CD4-positive, alpha-beta T cell treated with Interleukin-6 at 100 ng/mL for 8 hours (primary cell): ENCODE measurements around the gene FBXL17.

Source experiments
- DNase-seq: peaks from one replicate; pipeline ENCODE4 v3.0.0-alpha.2; 2020; ENCODE audit warnings: mixed read lengths, low spot score

The FBXL17 gene

DNA sequence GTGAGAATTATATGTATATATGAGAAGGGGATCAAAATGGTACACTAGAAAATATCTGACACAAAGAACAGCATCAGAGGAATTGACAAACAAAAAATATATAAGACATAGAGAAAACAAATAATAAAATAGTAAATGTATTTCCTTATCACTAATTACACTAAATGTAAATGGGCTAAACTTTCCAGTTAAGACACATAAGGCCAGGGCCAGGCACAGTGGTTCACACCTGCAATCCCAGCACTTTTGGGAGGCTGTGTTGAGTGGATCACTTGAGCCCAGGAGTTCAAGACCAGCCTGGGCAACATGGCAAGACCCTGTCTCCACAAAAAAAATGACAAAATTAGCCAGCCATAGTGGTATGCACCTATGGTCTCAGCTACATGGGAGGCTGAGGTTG is 8.5 kb downstream of the FBXL17 start:
- DNase-seq: no peak

DNA sequence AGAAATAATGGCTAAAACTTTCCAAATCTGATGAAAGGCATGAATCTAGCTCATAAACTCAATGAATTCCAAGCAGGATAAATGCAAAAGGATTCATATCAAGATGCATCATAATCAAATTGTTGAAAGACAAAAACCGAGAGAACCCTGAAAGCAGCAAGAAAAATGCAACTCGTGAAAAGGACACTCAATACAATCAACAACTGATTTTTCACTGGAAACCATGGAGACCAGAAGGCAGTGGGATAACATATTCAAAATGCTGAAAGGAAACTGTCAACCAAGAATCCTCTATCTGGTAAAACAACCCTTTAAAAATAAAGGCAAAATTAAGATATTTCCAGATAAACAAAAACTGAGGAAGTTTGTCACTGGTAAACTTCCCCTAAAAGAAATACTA is 9.5 kb downstream of the FBXL17 start:
- DNase-seq: no peak

DNA sequence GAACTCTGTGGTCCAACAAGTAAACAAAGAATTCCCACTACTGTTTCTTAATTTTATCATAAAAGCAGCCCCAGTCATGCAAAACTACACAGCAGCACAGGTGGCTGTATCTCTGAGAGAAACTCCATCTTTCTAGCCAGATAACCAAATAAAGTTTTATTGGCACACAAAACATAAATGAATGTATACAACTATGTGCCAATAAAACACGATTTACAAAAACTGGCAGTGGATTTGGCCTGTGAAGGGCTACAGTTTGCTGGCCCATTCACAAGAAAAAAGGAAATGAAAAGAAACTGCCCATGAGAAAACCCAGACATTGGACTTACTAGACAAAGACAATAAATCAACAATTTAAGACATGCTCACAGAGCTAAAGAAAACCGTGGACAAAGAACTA is 10.6 kb downstream of the FBXL17 start:
- DNase-seq: no peak

DNA sequence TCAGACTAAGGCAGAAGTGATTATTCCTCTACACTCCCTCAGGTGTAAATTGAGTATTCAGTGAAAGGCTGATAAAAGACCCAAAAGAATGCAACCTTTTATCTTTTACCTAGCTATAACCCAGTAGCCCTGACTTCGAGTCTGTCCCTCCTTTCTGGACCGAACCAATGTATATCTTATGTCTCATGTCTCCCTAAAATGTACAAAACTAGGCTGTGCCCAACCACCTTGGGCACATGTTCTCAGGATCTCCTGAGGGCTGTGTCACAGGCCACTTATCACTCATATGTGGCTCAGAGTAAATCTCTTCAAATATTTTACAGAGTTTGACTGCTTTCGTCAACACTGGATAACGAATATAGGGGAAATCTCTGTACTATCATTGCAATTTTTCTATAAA is 12.7 kb downstream of the FBXL17 start:
- DNase-seq: no peak

DNA sequence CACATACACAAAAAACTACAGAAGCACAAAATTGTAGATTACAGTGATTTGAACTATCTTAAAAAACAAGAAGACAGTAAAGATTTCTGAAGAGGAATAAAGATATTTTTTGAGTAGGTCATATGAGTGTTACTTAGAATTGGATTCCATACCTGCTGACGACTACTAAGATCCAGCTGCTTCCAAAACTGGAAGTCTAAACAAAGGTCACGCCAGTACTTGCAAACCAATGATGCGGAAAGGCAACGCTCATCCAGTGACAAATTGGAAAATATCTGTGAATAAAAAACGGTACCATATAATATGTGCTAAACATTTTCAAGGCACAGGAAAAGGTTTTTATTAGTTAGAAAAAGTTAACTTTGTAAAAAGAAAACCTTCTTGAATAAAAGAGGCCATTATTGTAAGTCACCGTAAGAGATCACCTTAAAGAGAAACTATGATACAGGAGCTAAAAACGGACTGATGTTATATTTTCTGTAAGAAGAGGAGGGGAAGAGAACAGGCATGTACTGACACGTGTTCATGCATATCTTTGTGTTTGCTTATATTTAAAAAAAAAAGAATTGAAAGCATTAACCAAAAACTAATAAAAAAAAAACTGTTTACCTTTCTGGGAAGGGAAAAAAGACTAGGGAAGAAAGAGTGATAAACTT is 14.1 kb downstream of the FBXL17 start:
- no peak for DNase-seq

DNA sequence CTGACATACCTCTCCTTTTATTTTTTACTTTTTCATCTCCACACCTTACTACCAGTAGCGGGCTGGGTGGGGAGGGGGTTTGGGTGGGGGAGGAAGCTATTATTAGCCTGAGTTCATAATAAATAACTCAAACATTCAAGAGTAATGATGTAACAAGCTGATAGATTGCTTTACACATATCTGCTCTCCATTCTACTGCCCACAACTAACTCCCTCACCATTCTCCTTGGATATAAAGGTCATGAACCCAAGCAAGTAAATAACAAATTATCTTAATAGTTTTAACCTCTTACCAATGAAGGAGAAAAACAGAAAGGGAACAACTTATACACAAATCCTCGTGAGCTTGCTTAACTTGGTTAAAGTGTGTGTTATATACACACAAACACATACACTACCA is 15.4 kb downstream of the FBXL17 start:
- DNase-seq: no peak

DNA sequence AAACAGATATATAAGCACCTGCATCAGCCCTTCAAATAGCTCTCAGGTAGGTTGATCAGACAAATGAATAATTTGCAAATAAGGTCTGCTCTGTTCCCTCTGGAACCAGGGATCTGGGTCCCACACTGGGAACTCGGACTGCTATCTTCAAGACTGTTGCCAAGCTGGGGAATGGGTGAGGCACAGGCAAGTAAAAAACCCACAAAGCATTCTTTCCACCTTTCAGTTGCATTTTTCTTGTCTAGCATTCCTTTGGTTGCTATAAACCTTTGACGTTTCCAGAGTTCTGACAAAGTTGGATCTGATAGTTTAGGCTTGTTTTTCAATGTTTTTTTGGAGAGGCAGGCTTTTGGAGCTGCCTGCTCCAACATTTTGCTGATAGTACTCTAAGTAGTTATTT is 20.1 kb downstream of the FBXL17 start:
- no peak for DNase-seq

DNA sequence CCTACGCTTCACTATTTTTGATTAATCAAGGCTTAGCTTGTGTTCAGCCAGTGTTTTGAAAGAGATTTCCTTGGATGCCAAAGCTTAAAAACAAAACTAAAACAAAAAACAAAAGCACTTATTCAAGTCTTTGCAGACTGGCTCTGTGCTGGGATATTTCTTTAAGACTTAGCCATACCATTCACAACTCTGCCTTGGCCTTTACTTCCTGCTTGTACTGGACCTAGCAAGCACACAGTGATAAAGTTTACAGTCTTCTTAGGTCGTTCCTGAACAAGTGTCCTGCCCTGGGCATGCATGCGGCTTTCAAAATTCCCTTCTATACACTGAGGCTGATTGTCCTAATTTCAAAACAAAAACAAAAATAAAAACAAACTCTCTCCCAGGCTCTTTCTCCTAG is 20.7 kb downstream of the FBXL17 start:
- no peak for DNase-seq

DNA sequence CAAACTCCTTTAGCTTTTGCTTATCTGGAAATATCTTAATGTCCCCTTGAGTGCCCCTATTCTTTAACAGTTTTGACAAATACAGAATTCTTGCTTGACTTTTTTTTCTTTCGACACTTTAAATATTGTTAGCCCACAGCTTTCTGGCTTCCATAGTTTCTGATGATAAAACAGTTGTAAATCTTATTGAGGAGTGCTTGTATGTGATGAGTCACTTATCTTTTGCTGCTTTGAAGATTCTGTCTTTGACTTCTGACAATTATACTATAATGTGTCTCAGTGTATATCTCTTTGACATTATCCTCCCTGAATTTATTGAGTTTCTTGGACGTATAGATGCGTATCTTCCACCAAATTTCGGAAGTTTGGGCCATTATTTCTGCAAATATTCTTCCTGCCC is 21.6 kb downstream of the FBXL17 start:
- DNase-seq: no peak

DNA sequence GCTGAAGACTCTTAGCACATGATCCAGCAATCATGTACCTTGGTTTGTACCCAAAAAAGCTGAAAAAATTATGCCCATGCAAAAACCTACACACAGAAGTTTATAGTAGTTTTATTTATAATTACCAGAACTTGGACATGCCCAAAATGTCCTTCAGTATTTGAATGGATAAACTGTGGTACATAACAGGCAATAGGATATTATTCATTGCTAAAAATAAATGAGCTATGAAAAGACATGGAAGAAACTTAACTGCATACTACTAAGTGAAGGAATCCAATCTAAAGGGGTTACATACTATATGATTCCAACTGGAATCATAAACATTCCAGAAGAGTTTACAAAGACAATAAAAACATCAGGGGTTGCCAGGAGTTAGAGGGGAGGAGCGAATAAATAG is 25.6 kb downstream of the FBXL17 start:
- no peak for DNase-seq

DNA sequence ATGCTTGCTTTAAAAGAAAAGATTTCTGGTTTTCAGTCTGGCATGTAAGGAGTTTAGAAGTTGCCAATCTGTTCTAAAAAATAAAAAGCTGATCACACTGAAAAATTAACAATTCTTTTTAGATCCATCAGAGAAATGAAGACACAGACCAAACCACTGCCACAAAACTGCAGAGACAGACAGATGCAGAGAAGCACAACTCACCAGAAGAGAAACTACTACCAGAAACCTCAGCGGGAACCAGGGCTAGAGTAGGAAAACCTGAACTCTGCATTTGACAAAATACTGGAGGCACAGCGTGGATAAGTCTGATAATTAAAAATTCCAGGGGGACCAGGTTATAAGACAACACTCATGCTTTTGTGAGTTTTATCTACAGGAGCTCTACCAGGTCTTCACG is 28.8 kb downstream of the FBXL17 start:
- no peak for DNase-seq

DNA sequence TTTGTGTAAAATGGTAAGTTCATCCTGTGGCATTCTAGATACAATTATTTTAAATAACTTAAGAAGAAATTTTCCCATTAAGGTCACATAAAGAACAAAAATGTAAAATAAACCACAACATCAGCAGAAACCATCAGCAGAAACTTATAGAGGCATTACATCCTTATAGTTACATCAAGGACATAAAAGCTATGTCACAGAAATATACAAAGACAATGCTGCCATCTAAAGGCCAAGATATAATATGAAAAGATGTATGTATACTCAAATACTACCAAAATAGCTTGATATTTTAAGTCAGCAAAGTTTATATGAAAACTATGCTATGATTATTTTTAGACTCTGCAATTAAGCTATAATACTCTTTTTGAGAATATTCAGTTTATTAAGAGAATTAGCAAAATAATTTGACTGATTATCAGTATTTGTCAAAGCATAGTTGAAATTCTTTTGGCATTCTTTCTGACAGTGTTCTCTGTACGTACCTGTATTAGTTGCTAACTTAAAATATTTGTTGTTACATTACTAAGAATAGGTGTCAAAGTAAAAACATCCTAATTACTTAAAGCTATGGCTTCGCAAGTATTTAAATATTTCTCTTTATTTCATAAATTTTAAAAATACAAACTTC is 36.2 kb downstream of the FBXL17 start:
- DNase-seq: peak; percentile 25

DNA sequence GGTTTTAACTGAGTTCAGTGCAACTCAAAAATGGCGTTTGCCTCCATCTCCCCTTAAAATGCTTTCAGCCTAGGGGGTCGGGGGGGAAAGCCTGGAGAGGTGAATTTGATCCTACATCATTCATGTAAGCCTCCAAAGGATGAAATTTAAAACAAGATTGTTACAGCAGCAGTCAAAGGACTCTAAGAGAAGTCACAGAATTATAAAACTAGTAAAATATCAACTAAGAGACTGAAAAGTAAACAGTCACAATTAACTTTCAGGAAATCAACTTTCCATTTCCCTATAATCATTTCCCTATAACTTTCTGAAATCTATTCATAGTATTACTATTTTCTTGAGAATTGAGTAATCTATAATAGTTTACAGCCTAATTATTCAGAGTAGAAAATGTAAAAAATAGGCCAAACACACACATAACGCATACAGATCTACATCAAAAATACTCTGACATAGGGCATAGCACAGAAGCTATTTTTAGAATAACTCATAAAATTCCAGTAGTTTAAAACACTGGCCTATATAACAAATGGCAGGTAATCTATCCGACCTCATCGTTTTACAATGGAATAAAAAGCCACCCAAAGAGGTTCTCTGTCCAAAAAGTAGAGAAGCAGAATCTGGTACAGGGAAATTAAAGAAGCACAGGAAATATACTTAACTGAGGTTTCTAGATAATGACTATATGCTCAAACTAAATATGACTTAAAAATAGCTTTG is 37.6 kb downstream of the FBXL17 start:
- no peak for DNase-seq

DNA sequence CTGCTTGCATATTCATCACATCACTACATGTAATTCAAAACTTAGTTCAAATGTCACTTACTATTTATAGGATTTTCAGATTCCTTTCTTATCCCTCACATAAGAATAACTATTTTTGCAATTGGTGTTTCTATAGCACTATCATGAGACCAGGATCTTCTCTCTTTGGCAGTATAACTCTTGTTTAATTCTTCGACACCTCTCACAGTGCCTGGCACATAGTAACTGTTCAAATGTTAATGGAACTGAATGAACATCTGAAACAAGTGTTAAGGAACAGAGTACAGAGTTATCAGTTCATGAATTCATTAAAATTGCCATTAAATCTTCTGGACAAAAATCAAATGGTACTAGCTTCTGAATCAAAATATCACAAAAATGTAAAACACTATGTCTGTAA is 40.0 kb downstream of the FBXL17 start:
- no peak for DNase-seq

DNA sequence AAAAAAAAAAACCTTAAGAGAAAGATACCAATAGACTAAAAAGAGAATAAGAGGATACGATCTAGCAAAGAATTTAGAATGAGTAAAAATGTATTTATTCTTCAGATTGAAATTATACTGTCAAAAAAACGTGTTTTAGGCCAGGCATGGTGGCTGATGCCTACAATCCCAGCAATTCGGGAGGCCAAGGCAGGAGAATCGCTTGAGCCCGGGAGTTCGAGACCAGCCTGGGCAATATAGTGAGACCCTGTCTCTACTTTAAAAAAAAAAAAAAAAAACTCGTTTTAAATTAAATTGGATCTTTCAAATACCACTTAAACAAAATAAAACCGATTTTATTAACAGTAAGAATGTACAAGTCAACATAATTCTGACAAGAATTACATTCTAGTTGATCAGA is 41.8 kb downstream of the FBXL17 start:
- DNase-seq: no peak

DNA sequence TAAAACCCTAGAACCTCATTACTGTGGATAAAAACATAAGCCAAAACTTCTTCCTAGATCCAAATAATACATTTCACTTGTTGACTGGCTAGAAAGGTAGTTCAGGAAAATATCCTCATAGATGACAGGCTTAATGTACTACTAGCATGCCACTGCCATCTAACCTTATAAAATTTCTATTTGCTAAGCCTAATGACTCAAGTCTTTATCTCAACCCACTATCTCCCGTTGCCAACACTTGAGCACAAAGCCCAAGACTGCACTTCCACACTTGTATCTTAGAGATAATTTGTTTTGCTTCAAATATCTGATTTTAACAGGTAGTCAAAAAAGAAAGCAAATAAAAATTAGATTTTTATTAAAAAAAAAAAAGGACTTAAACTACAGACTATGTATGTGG is 42.7 kb downstream of the FBXL17 start:
- no peak for DNase-seq

DNA sequence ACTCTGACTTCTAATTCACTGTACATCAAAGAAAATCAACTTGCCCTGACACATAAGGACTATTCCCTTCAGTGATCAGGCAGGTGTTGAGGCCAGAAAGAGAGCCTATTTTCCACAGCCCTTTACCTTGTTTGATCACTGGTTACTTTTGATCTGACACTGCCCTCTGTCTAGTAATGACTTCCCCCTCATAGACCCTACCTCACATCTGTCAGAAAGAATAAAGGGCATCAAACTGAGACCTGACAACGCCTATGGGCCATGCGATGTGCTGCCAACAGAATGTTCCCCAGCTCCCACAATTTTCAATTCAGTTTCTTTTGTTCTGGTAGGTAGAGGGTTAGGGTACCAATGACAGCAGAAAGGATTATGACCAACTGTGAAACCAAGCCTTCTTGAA is 47.7 kb downstream of the FBXL17 start:
- no peak for DNase-seq

DNA sequence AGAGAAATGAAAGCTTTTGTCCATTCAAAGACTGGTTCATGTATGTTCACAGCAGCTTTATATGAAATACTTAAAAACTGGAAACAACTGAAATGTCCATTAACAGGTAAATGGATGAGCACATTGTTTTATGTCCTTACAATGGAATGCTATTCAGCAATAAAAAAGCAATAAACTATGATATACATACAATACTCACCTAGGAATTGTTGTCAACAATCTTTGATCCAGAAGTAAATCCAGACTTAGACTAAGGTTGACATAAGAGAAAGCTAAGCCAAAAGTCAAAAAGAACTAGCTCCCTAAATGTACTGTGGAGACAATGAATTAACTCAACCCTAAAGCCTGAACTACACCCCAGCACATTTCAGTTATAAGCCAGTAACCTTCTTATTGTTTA is 54.9 kb downstream of the FBXL17 start:
- no peak for DNase-seq

DNA sequence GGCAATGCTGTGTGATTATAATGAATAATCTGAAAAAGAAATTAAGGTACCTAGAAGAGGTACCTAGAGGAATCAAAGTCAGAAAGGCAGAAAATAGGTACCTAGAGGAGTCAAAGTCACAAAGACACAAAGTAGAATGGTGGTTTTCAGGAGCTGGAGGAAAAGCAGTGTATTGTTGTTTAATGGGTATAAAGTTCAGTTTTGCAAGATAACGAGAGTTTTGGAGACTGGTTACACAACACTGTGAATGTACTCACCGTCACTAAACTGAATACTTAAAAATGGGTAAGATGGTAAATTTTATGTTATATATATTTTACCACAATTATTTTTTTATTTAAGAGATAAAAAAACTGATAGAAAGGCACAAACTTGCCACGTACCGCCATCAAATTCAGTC is 57.0 kb downstream of the FBXL17 start:
- DNase-seq: no peak

DNA sequence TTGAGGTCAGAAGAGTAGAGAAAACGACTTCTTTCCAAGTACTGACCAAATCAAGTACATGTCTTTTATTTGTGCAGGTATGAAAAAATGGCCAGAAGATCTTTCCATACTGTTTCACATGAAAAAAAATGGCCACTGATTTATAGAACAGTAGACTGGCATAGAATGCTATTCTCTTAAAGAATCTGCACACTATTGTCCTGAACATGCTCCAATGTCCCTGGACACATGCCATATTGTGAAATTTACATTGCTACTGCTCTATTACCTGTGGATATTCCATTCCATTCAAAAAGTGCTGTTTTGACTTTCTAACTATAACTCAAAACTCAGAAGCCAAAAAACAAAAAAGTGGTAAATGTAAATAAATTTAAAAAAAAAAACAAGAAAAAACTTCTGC is 60.6 kb downstream of the FBXL17 start:
- no peak for DNase-seq

DNA sequence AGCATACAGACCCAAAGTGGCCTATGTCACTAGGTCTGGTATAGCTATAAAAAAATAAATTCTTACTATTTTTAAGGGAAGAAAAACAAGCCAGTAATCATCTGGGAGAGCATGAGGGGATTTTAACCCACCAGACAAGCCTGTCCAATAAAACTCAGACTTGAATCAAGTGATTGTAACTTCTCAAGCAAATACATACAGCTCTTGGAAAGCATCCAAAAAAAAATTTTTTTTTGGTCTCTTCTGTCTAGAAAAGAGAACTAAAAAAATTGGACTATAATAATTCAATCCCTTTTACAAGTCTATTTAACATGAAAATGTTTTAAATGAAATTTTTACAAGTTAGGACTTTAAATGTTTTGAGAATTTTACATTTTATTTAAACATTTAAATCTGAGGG is 61.7 kb downstream of the FBXL17 start:
- no peak for DNase-seq

DNA sequence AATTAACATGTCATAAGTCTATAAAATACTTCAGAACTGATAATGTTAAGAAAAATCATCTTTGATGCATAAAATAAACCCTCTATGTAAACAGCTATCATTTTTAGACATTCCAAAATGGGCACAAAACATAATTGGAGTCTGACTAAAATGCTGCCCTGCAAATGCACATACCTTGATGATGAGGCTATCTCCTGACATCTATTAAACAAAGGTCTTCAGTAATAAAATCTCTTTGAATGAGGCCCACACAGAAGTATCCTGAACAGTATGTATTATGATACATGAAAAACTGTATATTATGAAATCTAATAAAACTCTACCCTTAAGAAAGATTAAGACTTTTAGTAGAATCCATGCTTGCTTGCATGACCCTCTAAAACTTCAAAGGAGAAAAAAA is 66.1 kb downstream of the FBXL17 start:
- no peak for DNase-seq

DNA sequence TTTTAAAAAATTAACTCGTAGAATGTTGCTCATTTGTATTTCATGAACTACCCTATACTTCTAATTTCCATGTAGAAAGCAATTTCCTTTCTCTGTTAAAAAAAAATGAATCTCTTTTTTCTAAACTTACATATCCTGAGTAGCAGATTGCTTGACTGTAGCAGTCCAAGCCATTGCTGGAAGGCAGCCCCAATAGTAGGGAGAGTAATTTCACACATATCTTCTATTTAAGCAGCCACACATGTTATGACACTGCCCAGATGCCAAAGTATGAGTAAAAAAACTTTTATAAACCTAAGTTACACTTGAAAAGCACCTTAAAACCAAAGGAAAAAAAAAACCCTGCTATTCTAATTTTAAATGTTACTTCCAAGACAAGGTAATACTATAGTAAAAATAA is 69.6 kb downstream of the FBXL17 start:
- DNase-seq: no peak

DNA sequence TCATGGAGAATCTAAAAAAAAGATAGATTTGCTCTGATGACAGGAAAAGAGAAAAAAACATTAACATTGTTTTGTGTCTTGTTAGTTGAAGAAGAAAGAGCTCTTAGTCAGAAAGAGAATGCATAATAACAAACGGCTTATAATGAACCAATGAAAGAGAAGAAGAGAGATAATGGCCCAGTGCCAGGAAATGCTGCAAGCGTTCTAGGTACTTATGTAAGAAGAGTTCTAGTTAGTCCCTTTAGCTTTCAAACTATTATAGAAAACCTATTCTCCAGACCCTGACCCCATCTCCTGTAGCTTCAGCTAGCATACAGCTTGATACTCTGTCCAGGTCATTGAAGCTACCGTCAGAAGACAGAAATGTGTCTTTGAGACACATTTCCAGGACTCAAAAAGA is 70.2 kb downstream of the FBXL17 start:
- DNase-seq: no peak
